ENCODE measurements around the gene IMPG2.

Gene IMPG2

DNA sequence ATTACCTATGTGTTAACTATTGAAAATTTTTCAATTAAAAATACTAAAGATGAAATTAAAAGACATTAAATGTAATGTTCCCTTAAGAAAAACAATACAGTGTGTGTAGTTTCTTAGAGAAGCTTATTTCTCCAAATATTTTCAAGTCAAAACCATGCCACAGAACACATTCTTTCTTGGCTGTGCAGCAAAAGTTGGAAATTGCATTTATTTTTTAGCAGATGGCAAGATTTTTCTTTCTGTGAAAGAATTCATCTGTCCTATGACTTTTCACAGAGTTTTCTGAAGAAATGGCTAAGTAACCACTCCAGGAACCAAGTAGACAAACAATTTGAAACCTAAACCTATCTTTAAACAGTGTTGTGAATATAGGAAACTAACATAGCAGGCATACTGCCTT is 47.2 kb downstream of the IMPG2 start:
- no peak for DNase-seq

DNA sequence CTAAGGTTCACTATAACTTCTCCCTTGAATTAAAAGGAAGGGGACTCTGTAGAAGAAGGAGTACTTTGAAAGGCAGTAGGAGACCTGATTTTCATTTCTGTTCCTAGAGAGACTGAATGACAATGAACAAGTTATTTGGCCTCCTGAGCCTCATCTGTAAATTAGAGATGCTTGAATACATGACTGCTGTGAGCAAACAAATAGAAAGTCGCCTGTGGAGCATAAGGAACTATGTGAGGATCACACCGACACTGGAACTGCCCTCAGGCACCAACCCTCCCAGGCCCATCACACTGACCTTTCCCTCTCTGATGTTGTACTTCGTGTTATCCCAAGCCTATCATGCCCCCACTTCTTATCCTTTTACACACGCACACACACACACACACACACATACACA is 48.6 kb downstream of the IMPG2 start:
- no peak for DNase-seq

DNA sequence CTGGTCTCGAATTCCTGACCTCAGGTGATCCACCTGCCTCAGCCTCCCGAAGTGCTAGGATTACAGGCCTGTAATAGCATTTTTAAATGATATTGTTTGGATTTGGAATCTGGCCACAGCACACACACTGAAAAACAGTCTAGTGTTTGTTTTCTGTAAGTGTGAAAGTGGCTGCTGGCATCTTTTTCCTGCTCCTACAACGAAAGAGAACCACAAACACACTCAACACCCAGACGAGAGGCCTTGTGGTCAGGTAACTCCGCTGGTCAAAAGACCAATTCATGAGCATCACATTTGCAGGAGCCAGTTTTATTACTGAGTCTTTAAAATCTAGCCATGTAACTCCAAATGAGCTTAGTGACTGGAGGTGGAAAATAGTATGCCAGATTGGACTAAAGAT is 50.2 kb downstream of the IMPG2 start:
- no peak for DNase-seq

DNA sequence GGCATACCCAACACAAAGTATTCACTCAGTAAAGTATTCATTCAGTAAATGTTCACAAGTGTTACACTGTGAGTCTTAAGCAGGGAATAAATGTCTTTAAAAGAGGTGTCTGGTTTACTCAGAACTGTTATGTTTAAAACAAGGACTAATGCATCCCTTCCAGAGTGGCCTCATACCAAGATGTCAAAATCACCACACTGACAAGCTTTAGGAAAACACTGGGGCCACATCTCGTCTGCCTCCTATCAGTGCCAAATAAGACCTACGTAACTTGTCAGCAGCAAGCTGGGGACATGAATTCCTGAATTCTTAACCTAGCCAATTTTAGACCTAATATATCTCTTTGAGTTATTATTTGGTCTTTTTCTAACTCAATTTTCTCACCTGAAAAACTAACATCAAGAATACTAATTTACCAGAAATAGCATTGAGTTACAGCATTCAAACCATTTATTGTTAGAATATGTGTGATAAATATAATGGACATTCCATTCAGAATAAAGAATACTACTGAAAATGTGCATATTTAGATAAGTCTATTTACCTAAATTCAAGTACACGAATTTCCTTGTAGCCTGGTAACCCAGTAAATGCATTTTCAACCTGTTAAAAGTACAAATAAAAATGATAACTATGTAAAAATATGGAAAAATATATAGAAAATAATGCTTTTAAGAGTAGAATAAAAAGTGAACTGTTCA is 51.3 kb downstream of the IMPG2 start:
- DNase-seq, result no peak

DNA sequence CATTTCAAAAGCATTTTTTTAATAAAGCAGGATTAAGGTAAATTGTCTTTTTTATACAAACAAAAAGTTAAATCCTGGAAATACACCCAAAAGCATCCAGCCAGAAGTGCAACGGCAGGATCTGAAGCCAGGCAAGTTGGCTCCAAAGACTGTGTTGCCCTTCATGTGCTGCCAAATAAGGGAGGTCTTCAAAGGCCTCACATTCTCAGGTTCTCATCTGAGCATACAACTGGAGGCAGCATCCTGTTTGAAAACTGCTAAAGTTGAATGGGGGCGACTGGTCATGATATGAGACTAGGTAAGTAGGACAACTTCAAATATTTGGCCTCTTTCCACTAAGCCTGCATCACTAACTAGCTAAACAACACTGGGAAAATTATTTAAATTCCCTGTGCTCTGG is 52.2 kb downstream of the IMPG2 start:
- DNase-seq, result no peak

DNA sequence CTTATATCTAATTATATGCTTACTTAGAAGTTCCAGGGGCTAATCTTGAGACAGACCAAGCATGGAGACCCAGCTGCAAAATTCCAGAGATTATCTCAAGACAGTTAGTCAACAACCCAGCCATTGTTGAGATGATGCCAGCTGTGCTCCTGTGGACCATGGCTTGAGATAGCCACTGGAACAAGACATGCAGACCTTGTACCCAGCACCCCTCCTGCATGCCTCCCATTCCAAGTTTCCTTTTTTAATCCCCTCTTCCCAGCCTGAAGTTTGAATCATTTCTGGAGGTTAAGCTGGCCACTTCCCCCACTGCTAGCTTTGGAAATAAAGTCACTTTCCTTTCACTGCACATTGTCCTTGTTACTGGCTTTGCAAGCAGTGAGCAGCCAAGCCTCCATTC is 53.8 kb downstream of the IMPG2 start:
- no peak for DNase-seq

DNA sequence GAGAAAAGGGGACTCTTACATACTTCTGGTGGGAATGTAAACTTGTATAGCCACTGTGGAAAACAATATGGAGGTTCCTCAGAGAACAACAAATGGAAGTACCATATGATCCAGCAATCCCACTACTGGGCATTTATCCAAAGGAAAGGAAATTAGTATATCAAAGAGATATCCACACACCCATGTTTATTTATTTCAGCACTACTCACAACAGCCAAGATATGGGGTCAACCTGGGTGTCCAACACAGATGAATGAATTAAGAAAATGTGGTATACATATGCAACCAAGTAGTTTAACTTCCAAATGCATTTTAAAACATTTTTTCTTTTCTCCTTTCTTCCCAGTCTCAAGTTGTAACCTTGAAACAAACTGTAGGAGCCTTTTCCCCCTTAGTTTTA is 54.3 kb downstream of the IMPG2 start:
- no peak for DNase-seq

DNA sequence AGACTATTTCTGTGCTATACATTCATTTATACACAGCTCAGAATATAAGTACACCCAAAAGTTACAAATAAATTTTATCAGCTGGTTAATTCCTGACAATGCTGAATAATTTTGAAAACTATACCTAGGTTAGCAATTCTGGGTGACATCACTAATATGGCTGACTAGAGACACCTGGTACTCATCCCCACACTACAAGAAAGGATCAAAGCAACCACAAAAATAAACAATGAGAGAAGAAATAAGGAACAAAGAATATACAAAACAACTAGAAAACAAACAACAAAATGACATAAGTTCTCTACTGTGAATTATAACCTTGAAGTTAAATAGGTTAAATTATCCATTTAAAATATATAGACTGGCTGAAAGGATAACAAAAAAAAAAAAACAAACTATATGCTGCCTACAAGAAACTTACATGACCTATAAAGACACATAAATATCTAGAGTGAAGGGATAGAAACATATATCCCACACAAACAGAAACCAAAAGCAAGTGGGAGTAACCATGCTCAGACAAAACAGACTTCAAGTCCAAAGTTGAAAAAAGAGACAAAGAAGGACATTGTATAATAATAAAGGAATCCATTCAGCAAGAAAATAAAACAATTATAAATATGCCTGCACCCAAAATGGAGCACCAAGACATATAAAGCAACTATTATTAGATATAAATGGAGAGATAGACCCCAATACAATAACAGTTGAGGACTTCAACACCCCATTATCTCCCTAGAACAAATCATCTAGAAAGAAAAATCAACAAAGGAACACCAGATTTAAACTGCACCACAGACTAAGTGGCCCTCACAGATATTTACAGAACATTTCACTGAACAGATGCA is 57.8 kb downstream of the IMPG2 start:
- DNase-seq, result no peak

DNA sequence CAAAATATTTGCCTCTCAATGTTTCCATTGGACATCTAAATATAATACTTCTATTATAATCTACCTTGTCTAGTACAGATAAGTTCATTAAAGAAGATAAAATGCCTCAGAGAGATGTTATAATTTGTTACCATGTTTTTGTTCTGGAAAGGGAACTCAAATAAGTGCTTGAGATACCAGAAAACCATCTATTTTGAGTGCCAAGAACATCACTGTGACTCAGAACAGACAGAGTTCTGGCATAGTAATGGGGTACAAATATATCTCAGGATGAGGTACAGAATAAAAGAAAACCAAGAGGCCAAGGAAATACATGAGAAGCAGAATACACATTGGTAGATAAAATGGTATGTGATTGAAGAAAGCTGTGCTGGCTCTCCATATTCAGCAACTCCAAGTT is 58.9 kb downstream of the IMPG2 start:
- DNase-seq, result no peak

DNA sequence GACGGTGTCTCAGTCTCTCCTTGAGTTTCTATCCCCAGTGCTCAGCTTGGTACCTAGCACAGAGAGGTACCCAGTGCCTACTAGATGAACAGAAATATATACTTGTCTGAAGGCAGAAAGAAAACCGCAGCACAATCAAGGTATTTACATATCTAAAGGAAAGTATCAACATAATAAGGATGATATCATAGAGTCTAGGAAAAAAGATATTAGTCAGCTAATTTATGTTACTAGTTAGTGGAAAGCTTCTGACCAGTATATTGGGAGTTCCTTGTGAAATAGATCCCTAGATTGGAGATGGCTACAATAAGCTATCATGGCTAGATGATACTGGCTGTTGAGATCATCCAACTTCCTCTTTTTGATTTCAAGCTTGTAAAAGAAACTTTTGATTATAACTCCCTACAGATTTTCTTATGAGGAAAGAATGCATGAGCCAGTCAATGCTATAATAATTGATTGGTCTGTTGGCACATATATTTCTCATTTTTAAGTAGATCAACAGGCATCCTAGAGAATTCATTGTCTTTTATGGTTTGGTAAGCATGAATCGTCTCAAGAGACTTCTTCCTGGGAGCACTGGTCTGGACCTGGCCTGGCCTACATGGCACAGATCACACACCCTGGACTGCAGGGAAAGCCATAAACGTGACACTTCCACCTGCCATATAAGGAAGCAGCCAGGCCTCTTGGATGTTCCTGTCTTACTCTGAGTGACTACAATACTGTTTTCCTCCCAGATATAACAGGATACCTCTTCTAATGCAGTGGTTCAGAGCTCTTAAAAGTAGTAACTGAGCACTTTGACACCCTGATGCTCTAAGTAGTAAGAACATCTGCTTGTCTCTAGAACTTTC is 60.7 kb downstream of the IMPG2 start:
- DNase-seq, result no peak

DNA sequence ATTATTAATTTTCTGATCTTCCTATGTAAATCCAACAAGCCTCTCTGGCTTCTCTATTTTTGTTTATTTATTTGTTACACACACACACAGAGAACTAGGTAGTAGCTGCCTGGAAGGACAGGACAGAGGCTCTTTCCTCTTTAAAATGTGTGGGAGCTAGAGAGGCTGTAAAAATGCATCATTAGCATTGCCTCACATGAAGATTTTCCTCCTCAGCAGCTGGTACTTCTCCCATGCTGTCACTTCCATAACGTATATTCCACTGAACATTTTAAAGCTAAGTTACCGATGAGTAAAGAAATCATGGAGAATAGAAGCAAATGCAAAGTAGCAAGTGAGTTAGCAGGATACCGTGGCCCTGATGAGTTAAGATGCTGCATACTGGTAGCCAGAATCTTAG is 63.9 kb downstream of the IMPG2 start:
- DNase-seq, result no peak

DNA sequence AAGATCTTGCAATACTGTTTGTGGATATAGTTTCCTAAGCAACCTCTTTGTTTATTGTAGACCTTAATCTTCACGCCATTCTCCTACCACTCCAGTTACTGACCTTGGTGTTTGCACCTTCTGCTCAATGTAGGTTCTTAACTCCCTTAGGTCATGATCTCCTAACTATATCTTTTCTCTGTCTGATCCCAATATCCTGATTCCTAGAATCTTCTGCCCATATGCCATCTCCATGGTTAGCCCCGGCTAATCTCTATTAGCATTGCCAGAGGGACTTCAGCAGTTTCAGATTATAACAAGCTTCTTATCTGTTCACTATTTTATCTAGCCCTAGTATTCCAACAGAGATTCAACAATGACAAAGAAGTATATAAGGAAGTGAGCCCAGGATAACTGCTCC is 64.9 kb downstream of the IMPG2 start:
- DNase-seq, result no peak

DNA sequence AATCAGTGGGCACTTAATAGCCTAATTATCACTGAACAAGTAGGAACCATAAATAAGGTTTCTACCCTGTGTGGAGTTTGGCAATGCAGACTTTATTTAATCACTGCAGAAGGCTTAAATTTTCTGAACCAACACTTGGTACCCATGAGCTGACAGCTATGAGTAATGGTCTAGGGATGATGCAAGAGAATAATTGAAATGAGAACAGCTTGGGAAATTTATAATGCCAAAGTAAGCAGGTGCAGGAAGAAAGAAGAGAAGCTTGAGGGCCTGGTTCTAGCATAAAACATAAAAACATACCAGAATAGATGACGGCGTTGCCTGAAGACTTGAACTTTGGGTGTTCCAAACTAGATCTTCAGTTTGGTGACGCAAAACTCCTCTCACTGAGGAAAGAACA is 67.0 kb downstream of the IMPG2 start:
- DNase-seq, result no peak

DNA sequence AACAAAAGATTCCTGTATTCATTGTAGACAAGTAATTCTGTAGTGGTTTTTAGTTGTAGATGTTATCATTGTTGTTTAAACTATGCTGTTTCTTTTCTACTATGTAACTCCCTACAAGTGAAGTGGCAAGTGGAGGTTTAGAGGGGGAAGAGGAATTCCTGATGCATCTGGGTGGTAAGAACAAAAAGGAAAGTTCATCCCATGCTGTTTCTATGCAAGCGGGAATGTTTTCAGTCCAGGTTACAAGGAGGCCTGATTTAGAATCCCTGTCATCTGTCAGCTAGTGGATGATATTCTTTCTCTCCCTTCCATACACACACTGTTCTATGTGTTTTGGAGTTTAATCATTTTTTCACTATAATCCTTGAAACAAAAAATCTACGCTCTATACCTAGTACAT is 67.4 kb downstream of the IMPG2 start:
- no peak for DNase-seq

DNA sequence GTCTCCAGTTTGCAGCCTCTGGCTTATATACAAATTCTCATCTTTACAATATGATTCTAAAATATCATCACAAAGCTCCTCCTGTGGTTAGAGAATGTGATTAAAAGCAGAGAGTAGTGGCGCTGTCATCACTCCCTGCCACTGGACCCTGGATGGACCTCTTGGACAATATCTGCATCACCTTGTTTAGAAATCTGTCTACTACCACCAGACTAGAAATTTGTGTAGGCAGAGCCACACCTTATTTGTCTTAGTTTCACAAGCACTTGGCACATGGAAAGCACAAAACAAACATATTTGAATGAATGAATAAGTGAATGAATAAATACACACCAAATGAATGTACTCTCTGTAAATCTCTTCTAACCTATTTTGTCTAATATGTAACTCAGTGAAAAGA is 68.1 kb downstream of the IMPG2 start:
- no peak for DNase-seq

DNA sequence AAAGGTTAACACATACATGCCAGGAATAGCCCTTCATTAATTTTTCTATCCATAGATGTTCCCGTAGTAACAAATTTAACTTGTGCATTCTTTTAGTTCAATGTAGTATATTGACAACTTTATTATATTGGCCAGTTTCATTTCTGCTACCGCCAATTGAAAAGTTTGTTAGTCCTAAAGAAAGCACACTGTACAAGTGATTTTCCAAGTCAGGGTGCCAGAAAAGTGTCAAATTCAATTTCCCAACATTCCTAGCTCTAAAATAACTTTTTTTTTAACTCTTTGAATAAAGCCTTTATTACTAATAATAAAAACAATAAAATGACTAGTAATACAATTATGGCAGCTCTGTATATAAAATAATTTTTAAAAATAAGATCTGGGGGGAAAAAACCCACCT is 68.9 kb downstream of the IMPG2 start:
- DNase-seq, result no peak

DNA sequence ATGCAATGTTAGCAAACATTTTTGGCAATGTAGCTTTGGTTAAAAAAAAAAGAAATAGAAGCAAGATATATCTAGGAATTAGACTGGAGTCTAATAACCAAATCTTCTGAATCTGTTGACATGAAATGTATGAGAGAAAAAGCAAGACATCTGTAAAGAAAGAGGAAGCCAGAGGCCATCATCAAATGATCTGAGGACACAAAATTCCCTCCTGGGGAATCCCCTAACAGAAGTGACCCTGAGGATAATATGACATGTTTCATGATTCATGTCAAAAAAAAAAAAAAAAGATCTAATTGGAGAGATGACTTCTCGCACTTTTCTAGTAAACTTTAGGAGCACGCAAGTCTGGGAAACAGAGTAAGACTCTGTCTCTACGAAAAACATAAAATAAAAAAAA is 70.9 kb downstream of the IMPG2 start:
- DNase-seq, result no peak

DNA sequence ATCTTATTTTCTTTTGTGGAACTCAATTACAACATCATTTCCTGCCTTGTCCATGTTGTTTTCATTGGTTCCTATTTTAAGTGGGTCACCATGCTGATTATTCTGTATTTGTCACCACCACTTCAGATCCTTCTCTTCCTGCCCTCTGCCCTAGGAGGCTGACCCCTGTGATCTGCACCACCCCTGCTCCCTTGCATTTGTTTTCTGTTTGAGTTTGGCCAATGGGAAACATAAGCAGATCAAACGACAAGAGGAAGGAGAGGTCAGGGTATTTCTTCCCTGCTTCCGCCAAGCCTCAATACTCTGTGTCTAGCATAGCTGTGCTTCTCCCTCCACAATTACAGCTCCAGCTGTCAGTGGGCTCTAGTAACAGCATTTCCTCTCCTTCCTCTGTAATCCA is 71.6 kb downstream of the IMPG2 start:
- DNase-seq, result no peak

DNA sequence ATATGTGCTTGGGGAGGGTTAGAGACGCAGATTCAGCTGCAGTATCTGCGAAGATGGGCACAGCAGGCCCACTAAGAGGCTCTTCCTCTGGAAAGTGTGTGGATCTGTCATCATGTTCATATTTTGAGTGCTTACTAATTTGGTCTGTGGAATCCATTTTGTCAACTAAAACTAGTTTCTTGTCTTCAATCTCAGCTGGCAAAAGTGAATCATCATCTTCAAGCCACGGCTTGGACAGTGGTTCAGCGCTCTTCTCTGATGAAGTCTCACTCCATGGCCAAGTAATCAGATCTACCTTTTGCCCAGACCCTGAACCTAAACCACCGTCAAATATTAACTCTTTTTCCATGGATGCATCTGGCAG is 76.2 kb downstream of the IMPG2 start:
- no peak for DNase-seq

DNA sequence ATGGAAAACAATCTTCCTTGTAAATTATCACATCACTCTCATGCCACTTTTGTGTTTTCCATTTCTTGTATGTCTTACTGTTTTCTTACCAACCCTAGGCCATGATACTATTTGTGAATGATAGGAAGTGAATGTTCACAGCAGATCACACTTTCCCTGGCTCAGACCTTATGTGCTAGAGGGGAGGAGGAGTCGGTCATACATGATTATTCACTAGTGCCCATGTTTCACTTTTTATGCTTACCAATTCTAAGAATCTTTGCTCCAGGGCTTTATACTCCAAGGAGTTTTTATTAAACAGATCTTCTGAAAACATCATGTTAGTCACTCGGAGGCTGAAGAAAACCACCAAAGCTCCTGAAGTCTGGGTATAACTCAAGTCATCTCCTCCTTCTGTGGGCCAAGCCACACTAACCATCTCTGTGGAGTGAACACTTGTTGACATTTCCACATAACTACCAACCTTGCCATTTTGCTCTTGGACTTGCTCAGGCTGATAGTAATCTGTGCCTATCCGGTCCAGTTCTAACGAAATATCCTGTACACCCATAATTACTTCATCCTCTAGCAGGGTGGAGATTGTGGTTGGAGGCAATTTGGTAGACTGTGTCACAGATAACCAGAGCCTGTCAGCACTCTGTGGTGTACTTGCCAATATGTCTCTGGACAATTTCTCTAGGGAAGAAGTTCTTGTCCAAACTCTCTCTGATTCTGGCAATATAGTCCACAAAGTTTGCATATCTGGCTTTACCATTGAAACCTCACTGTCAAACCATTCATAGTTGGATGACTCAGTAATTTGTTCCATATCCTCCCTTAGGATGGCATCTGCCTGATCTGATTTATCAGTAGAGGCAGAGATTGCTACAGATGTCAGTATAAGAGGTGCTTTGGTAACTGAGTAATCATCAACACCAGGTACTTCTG is 76.8 kb downstream of the IMPG2 start:
- DNase-seq, result no peak

DNA sequence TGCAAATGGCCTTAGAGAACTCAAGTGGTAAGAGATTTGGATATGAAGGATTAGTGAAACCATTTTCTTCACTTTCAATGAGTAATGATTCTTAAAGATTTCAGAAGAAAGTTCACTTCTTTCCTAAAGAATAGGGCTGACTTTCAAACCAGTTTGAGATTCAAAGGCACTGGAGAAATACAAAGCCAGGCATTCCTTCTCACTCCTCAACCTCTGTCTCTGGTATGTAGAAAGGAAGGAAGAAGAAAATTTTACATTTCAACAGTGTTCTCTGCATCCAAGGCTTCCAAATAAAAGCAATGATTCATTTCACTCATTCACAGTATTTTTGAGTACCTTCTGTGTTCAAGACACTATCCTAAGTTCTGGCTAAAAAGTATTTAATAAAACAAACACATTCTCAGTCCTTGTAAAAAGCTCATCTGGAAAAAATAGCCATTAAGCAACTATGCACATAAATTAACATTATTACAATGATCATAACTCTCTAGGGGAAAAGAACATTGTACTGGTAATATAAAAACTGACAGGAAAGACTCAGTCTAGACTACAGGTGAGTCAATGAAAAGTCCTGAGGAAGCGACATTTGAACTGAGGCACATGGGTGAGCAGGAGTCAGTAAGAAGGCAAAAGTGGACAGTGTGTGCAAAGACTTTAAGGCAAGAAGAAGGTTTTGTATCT is 79.5 kb downstream of the IMPG2 start:
- DNase-seq, result no peak

DNA sequence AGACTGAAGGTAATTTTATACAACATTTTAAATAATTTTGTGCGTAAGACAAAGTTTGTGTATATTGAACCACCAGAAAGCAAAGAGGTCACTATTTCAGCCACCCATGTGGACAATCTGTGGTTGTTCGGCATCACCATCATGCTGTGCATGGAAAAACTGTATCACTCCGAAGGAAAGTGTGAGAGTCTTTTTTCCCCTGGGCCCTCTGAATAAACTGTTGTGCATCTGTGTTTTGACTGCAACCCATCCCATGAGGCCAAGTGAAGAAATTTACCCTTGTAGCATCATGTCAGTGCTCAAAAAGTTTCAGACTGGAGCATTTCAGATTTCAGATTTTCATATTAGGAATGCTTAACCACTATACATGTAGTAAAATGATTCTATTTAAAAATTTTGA is 85.3 kb downstream of the IMPG2 start:
- no peak for DNase-seq

Measured in NCI-H1436 (cell line).